Stimulated activated CD8-positive, alpha-beta memory T cell treated with anti-CD3 and anti-CD28 coated beads, Interleukin-12 subunit alpha, Interleukin-12 subunit beta, amount 100 ng/mL, for 1 hour (primary cell): Measurements from ENCODE around the gene TSC2.
"Not testable (repeated sequence)": the region's sequence is repeated elsewhere in the genome, so short reads cannot be mapped to it uniquely, and the experiment has no call there.

ENCODE experiments used
- DNase-seq: peaks from one replicate; pipeline ENCODE4 v3.0.0-alpha.2; 2020; ENCODE audit warnings: low read depth

TSC2 gene

DNA sequence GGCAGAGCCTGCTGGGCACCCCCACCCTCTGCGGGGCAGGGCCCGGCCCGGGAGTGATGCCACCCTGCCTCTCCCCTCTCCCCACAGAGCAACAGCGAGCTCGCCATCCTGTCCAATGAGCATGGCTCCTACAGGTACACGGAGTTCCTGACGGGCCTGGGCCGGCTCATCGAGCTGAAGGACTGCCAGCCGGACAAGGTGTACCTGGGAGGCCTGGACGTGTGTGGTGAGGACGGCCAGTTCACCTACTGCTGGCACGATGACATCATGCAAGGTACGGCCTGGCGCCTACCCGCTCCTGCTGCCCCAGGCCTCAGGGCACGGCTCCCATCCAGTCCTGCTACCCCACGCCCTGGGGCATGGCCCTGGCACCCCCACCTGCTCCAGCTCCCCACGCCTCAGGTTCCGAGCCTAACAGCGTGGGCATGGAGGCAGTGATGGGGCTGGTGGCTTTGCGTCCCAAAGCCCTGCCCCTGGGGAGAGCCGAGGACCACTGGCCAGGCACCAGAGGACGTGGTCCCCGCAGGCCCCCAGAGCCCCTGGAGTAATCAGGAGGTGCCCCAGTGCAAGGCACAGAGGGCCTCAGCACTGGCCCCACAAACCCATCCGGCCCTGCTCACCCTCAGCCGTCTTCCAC, 38.4 kb downstream of the TSC2 start:
- no peak for DNase-seq

- DNase-seq = no peak
Measured at GRCh38 chr16:2086812-2087747, 39.3 kb downstream of the TSC2 start.

- no peak for DNase-seq
Measured at GRCh38 chr16:2087748-2088631, 40.2 kb downstream of the TSC2 start.

- DNase-seq = no peak
Measured at GRCh38 chr16:2088759-2089358, 41.1 kb downstream of the TSC2 start.

- DNase-seq = no peak
Measured at GRCh38 chr16:2089706-2090480, 42.1 kb downstream of the TSC2 start.

GRCh38 chr16:2090481-2090776, 42.6 kb downstream of the TSC2 start:
- DNase-seq = no peak

- DNase-seq = no peak
Measured at GRCh38 chr16:2090777-2091546, 43.2 kb downstream of the TSC2 start.

DNA sequence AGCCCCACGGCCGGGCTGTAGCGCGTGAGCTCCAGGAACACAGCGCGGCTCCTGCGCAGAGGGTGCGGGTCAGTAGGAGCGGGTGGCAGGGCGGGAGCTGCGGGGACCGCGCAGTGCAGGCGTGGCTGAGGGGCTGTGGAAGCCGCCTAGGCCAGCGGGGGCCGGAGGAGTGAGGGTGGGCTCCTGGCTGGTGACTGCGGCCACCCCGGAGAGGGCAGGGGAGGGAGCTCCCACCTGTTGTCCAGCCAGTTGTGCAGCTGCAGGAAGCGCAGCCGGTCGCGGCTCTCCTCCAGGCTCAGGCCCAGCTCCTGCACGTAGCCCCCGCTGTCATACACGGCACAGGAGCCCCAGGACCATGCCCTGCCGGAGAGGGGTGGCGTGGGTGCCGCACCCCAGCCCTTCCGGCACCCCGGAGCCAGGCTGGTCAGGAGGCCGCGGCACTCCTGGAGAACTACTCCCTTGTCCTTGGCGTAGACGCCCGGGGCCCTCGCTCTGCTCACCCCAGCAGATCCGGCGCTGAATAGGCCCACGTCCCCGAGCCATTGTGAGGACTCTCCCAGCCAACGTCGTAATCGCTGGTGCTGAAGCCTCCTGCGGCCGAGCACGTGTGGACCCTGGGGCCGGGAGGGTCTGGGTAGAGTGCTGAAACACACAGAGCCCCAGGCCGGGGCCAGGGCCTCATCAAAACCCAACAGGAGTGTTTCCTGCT, 43.9 kb downstream of the TSC2 start:
- no peak for DNase-seq

GRCh38 chr16:2092256-2092620, 44.5 kb downstream of the TSC2 start:
- DNase-seq = no peak

GRCh38 chr16:2092866-2093265, 45.1 kb downstream of the TSC2 start:
- no peak for DNase-seq

DNA sequence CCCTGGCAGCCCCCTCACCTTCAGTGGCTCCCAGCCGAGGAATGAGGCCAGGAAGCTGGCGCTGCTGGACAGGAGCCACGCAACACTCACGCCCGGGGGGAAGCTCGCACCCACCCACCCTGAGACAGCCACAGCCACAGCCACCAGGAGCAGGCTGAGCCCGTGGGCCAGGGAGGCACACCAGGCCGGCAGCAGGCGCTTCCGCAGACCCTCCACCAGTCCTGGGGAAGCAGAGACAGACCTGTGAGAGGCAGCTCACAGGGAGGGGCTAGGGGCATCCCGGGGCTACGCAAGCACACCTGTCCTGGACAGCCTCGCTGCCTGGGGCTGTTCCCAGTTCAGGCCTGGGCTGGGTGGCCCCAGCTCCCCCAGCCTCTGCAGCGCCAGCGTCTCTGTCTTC, 46.0 kb downstream of the TSC2 start:
- no peak for DNase-seq

- no peak for DNase-seq
Measured at GRCh38 chr16:2095315-2095853, 47.6 kb downstream of the TSC2 start.

DNA sequence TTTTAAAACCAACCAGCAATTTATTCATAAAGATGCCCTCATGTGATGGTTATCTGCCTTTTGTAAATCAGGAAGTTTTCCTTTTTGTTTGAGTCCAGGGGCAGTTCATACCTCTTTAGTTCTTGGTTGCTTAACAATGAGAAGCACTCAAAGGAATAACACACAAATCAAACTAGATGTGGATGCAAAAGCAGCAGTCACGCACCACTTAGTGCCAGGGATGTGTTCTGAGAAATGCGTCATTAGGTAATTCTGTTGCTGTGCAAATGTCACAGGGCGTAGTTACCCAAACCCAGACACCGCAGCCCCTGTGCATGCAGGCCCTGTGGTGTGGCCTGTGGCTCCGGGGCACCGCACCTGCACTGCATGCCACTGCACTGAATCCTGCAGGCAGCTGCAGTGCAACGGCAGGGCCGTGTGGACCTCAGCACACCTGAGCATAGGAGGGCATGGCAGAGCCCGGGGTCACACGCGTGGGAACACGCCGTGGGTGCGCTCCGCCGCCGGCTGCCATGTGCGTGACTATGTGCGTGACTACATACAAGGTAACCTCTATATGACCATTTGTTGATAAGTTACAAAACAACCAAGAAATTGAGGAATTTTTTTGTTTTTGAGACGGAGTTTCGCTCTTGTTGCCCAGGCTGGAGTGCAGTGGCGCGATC, 48.3 kb downstream of the TSC2 start:
- DNase-seq = no peak

GRCh38 chr16:2096853-2097595, 49.2 kb downstream of the TSC2 start:
- DNase-seq = no peak

GRCh38 chr16:2097689-2098088, 49.9 kb downstream of the TSC2 start:
- not testable (repeated sequence) for DNase-seq

- not testable (repeated sequence) for DNase-seq
Measured at GRCh38 chr16:2101581-2101980, 53.8 kb downstream of the TSC2 start.

- DNase-seq = no peak
Measured at GRCh38 chr16:2102471-2102870, 54.7 kb downstream of the TSC2 start.

GRCh38 chr16:2104464-2104863, 56.7 kb downstream of the TSC2 start:
- not testable (repeated sequence) for DNase-seq
